Mucosa of gallbladder (tissue), 1 donor: ENCODE data around the gene TNNT2. TPM values are rescaled to one million over a fixed set of nuclear protein-coding genes. Genes with fewer than 3 reads are reported as not detected.
A peak's percentile ranks its signal among the peaks of the same experiment; 100 is the strongest.

Source experiments
- DNase-seq: peaks from one replicate; pipeline ENCODE4 v3.0.0-alpha.2; 2020; ENCODE audit warnings: low spot score
- total RNA-seq: library from RNA; stranded (reverse); gene quantifications from one replicate; pipeline ENCODE4 v1.2.1, GENCODE V29; 2021
- donor health status: DM: no; HTN: no; CAD: no.

Gene TNNT2
- total RNA-seq, 1 donor from 2014 or later: 69.8 TPM

- no peak for DNase-seq
Observed at GRCh38 chr1:201316556-201316955, 60.9 kb downstream of the TNNT2 start.

GRCh38 chr1:201313086-201313485 lies 64.4 kb downstream of the TNNT2 start:
- no peak for DNase-seq

GRCh38 chr1:201312298-201312697 lies 65.2 kb downstream of the TNNT2 start:
- no peak for DNase-seq

GRCh38 chr1:201311356-201312011 lies 66.0 kb downstream of the TNNT2 start:
- no peak for DNase-seq

GRCh38 chr1:201310986-201311355 lies 66.5 kb downstream of the TNNT2 start:
- no peak for DNase-seq

GRCh38 chr1:201310251-201310985 lies 67.1 kb downstream of the TNNT2 start:
- no peak for DNase-seq

GRCh38 chr1:201309416-201309815 lies 68.1 kb downstream of the TNNT2 start:
- peak; percentile 84 for DNase-seq

Other genes starting within 250 kb of the TNNT2 start
- 72.8 TPM for gene TMEM9, start 223.2 kb downstream of the TNNT2 start, total RNA-seq
- 0.40 TPM for gene IGFN1, start 186.9 kb downstream of the TNNT2 start, total RNA-seq
- gene PKP1, start 94.2 kb downstream of the TNNT2 start, total RNA-seq: 0.09 TPM
- 272 TPM for gene LAD1, start 21.6 kb upstream of the TNNT2 start, total RNA-seq
- 0.66 TPM for gene TNNI1, start 44.0 kb upstream of the TNNT2 start, total RNA-seq
- 39.4 TPM for gene PHLDA3, start 91.5 kb upstream of the TNNT2 start, total RNA-seq
- 524 TPM for gene CSRP1, start 129.4 kb upstream of the TNNT2 start, total RNA-seq
- 22.0 TPM for gene NAV1, start 161.4 kb upstream of the TNNT2 start, total RNA-seq